Osteoblast (primary cell): ENCODE results near the gene HNRNPC. TPM values are rescaled to one million over a fixed set of nuclear protein-coding genes. Genes with fewer than 3 reads are reported as not detected.

Experiments
- DNase-seq: peaks from one replicate; pipeline ENCODE4 v3.0.0; 2011; ENCODE audit warnings: low spot score, mixed read lengths; ENCODE audit not compliant: insufficient read length; ENCODE audit errors: missing footprints
- H2AFZ ChIP-seq: 2 replicates; pipeline ENCODE4 v1.6.0; 2011; ENCODE audit warnings: mild to moderate bottlenecking, low read length
- H3K27ac ChIP-seq: 2 replicates; pipeline ENCODE4 v1.5.1; 2011; ENCODE audit warnings: mild to moderate bottlenecking, low read depth, low read length, moderate library complexity
- H3K27me3 ChIP-seq: 2 replicates; pipeline ENCODE4 v1.6.0; 2012; ENCODE audit warnings: mild to moderate bottlenecking, control low read depth, inconsistent platforms, low read length, moderate library complexity; ENCODE audit not compliant: insufficient read depth
- H3K36me3 ChIP-seq: 2 replicates; pipeline ENCODE4 v1.5.1; 2011; ENCODE audit warnings: mild to moderate bottlenecking, low read length, control low read depth, moderate library complexity; ENCODE audit not compliant: insufficient read depth
- H3K4me1 ChIP-seq: 2 replicates; pipeline ENCODE4 v1.5.1; 2011; ENCODE audit warnings: mild to moderate bottlenecking, low read length, control low read depth, moderate library complexity; ENCODE audit not compliant: insufficient read depth
- H3K4me2 ChIP-seq: 2 replicates; pipeline ENCODE4 v1.6.0; 2011; ENCODE audit warnings: mild to moderate bottlenecking, low read length; ENCODE audit not compliant: insufficient read depth
- H3K4me3 ChIP-seq: fragments of 200-600 bp; sonication (generic); 3 replicates; pipeline ENCODE4 v1.5.1; 2012; ENCODE audit warnings: mild to moderate bottlenecking, low read length, inconsistent platforms; ENCODE audit not compliant: insufficient read depth
- H3K79me2 ChIP-seq: 2 replicates; pipeline ENCODE4 v1.6.0; 2012; ENCODE audit warnings: mild to moderate bottlenecking, low read length, control low read depth, inconsistent platforms; ENCODE audit not compliant: insufficient read depth
- H3K9me3 ChIP-seq: 2 replicates; pipeline ENCODE4 v1.5.1; 2011; ENCODE audit warnings: low read depth, low read length, control low read depth
- H4K20me1 ChIP-seq: 2 replicates; pipeline ENCODE4 v1.6.0; 2012; ENCODE audit warnings: mild to moderate bottlenecking, low read length, control low read depth; ENCODE audit not compliant: insufficient read depth
- total RNA-seq: library from RNA; depleted of rRNA; stranded (reverse); fragments of >200 nt; gene quantifications from 2 replicates; pipeline ENCODE4 v1.2.3, GENCODE V29; 2012
- TF ChIP-seq, protein P1 (sequence below): IDR thresholded peaks from 2 replicates; pipeline ENCODE4 v1.5.1; 2011; ENCODE audit warnings: mild to moderate bottlenecking, low read depth, low read length, moderate library complexity; ENCODE audit errors: extremely low read depth

Gene HNRNPC
- total RNA-seq, 1 donor = 446 TPM

DNA sequence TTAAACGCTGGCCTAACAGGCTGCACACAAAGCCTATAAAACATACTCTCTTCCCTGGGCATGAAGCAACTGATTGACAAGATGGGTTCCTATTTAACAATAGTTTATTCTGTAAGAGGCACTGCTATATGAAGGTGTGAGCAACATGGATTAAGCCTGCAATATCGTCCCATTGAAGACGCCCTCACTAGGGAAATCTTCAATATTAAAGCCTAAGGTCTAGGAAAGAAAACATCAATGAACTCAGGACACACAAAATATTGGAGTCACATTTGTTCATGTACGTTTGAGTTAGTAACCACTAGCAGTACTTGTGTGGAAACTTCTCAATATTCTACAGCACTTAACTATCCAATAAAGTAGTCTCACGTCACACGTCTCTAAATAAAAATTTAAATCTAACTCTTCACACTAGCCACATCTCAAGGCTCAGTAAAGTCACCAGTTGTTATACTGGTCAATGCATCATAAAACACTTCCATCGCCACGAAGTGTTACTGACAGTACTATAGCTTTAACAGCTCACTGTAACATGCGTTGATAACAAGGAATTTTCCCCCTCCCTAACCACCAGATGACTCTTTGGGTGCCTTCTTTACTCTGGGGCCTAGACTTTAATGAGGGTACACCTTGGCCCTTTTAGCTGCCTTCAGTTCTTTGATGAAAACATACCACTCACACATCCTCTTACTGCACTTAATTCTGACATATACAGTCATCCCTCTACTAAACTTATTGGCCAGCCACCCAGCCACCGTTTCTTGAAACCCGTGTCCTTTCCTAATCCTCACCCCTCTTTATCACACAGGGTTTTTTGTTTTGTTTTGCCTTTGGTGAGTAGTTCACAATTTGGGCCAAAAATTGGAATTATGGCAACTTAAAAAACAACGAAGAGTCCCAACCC, 63.3 kb downstream of the HNRNPC start:
- H3K79me2 ChIP-seq = no peaks in the 10 kb centered on the region
- no peak overlapping the region for H3K4me3 ChIP-seq
- no peak overlapping the region for H3K27ac ChIP-seq
- TF ChIP-seq, protein P1, sequence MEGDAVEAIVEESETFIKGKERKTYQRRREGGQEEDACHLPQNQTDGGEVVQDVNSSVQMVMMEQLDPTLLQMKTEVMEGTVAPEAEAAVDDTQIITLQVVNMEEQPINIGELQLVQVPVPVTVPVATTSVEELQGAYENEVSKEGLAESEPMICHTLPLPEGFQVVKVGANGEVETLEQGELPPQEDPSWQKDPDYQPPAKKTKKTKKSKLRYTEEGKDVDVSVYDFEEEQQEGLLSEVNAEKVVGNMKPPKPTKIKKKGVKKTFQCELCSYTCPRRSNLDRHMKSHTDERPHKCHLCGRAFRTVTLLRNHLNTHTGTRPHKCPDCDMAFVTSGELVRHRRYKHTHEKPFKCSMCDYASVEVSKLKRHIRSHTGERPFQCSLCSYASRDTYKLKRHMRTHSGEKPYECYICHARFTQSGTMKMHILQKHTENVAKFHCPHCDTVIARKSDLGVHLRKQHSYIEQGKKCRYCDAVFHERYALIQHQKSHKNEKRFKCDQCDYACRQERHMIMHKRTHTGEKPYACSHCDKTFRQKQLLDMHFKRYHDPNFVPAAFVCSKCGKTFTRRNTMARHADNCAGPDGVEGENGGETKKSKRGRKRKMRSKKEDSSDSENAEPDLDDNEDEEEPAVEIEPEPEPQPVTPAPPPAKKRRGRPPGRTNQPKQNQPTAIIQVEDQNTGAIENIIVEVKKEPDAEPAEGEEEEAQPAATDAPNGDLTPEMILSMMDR = no peak
- no peaks in the 10 kb centered on the region for H3K9me3 ChIP-seq
- H2AFZ ChIP-seq = no peak overlapping the region
- H3K4me2 ChIP-seq = no peak overlapping the region
- no peaks in the 10 kb centered on the region for H3K4me1 ChIP-seq
- peaks cover 53% of the 10 kb centered on the region for H4K20me1 ChIP-seq
- no peak for DNase-seq
- H3K27me3 ChIP-seq = no peaks in the 10 kb centered on the region
- H3K36me3 ChIP-seq = peaks cover 74% of the 10 kb centered on the region

DNA sequence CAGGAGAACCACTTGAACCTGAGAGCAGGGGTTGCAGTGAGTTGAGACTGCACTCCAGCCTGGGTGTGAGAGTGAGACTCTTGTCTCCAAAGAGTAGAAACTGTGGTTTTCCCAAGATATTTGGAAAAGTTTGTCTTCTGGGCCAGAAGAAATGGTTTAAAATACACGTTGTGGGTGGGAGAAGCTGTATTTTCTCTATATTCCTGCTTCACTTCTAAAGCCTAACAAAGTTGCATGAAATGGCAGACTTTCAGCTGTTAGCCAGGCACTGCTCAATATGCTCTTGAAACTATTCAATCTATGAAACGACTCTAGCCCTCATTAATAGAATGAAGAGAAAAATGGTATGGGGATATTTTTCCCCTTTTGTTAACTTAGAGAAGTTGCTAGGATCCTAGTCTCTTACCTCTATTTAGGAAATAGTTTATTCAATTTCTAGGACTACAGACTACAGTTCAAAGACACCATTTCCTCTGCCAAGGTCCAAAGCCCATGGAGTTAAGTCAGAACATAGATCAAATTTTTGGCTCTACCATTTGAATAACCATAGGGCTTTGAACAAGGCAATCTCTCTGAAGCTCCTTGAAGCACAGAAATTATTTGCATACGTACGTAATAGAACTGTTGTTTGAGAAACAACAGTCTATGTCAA, 64.1 kb downstream of the HNRNPC start:
- H3K79me2 ChIP-seq = no peaks in the 10 kb centered on the region
- H3K4me3 ChIP-seq = no peak overlapping the region
- H3K9me3 ChIP-seq = no peaks in the 10 kb centered on the region
- H4K20me1 ChIP-seq = peaks cover 58% of the 10 kb centered on the region
- peaks cover 72% of the 10 kb centered on the region for H3K36me3 ChIP-seq
- TF ChIP-seq, protein P1 = no peak
- no peak overlapping the region for H2AFZ ChIP-seq
- DNase-seq = no peak
- H3K4me2 ChIP-seq = no peak overlapping the region
- no peaks in the 10 kb centered on the region for H3K27me3 ChIP-seq
- H3K4me1 ChIP-seq = no peaks in the 10 kb centered on the region
- no peak overlapping the region for H3K27ac ChIP-seq

DNA sequence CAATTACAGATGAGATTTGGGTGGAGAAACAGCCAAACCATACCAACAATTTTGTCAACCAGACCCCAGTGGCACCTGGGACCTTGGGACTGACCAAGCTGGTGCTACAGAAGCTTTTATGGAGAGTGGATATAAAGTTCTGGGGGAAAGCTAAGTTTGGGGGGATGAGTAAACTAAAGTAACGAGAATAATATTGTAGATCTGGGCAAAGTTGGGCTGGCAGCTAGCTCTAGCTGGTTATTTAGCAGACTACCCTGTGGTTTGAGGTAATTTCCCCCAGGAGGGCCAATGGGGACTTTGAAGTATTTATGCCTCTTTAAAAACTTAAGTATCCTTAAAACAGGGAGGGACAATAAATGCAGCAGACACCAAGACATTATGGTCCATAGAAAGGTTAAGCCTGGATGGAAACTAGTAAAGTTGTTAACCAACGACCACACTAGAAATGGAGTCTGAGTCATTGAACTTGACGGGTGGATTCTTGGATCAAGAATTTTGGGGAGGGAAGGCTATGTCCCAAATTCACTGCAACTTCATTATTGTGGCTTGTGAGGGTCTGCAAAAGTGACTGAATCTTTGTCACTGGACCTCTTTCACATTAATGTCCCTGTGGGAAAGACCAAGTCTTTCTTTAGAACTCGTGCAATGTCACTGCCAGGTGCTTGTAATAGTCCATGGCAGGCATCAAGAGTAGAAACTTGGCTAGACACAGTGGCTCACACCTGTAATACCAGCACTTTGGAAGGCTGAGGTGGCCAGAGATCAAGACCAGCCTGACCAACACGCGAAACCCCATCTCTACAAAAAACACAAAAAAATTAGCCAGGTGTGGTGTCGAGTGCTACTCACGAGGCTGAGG, 64.8 kb downstream of the HNRNPC start:
- H3K9me3 ChIP-seq = no peaks in the 10 kb centered on the region
- H4K20me1 ChIP-seq = peaks cover 58% of the 10 kb centered on the region
- H3K4me2 ChIP-seq = no peak overlapping the region
- peaks cover 65% of the 10 kb centered on the region for H3K36me3 ChIP-seq
- no peak overlapping the region for H2AFZ ChIP-seq
- no peak for DNase-seq
- H3K27ac ChIP-seq = no peak overlapping the region
- H3K4me3 ChIP-seq = no peak overlapping the region
- no peaks in the 10 kb centered on the region for H3K79me2 ChIP-seq
- TF ChIP-seq, protein P1 = no peak
- no peaks in the 10 kb centered on the region for H3K27me3 ChIP-seq
- no peaks in the 10 kb centered on the region for H3K4me1 ChIP-seq
